CD4-positive, alpha-beta T cell treated with Interferon gamma for 1 hour (primary cell): ENCODE data around the gene SETDB1.

Experiments used
- DNase-seq: peaks from one replicate; pipeline ENCODE4 v3.0.0-alpha.2; 2020

SETDB1 gene

DNA sequence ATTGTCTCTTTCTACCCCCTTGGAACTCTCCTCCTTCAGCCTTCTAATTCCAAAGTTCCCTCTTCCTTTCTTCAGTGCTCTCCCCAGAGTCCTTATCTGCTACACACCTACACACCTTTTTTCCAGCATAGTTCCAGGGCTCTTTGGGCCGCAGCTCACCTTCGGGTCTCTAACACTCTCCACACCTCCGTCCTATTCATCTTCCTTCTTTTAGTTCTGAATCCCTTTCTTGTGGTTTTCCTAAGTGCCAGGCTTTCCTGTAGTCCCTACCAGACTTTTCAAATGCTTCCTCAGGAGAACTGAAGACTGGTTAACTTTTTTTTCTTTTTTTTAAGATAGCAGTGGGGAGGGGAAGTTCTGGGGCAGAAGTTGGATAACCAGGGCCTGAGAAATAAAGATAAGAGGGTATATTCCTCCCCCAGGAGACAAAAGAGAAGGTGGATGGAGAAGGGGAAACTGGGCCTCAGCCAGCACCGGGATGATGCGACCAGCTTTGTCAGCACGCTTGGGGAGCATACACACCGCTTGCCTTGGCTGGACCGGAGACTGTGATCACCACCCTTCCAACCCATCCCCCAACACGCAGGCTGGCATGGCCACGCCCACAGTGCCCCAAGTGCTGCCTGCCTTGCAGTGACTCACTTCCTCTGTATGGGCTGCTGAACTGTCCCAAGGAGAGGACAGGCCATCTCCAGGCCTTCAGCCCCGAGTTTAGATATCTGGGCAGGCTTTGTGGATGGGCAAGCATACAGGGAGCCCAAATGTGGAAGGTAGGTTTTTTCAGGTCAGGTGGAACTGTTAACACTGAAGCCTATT, 50.9 kb downstream of the SETDB1 start:
- peak; percentile 82 for DNase-seq

- DNase-seq: peak; percentile 81
Measured at GRCh38 chr1:150979092-150980056, 53.2 kb downstream of the SETDB1 start.

DNA sequence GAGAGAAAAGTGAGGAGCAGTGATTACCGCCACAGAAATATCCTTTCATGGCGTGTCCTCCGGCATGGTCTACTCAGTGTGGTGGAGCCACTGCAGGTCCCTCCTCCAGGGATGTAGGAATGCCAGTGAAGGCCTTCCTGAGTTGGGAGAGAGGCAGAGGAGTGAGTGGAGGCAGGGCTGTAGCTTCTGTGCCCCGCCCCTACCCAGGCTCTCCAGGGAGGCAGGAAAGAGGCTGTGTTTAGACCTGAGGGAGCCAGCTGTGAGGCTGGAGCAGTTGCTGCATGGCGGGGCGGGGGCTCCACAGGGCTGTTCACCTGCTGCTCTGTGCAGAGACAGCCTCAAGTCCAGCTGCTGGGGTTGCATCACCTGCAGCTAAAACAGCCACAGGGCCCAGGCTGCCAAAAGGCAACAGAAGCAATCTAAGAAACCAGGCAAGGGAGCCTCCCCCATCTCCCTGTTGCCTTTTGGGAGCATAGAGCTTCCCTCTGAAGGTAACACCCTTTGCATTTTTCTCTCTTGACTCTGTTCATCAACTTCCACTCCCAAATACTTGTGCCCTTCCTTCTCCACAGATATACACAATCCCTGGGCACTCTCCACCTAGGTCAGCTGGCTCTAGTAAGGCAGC, 55.1 kb downstream of the SETDB1 start:
- no peak for DNase-seq

GRCh38 chr1:150981805-150982712, 55.9 kb downstream of the SETDB1 start, which contains the start of gene ANXA9:
TSS of gene ANXA9 (plus strand) at chr1:150982292. CDS start at chr1:150983106, 814 bp downstream.
- DNase-seq: no peak

DNA sequence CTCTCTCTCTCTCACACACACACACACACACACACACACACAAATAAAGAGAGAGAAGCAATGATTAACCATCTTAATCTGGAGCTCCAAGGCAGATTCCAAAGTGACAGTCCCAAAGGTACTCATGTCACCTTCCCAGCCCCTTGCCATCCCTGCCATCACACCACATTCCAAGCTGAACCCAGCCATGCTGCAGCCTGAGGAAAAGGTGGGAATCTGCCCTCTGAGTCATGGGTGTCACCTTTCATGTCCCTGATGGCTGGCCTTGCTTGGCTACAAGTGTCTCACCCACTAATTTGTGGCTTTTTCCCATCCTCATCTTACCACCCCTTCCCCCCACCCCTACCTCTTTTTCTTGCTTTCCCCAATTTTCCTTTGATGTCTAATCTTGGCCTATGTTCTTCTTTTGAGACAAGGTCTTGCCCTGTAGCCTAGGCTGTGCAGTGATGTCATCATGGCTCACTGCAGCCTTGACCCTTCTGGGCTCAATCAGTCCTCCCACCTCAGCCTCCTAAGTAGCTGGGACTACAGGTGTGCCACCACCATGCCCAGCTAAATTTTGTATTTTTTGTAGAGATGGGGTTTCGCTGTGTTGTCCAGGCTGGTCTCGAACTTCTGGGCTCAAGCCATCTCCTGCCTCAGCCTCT, 59.1 kb downstream of the SETDB1 start:
- no peak for DNase-seq

DNA sequence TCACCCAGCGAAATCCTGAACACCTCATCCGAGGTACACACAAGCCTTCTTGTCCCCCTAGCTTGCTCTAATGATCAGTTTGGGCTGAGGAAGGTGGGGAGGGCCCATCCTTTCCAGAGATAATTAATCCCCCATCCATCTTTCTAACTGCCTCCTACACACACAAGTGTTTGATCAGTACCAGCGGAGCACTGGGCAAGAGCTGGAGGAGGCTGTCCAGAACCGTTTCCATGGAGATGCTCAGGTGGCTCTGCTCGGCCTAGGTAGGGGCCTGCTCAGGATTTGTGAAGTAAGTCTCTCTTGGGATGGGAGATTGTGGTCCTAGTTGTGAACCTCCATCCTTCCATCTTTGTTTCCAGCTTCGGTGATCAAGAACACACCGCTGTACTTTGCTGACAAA, 61.8 kb downstream of the SETDB1 start:
- no peak for DNase-seq

DNA sequence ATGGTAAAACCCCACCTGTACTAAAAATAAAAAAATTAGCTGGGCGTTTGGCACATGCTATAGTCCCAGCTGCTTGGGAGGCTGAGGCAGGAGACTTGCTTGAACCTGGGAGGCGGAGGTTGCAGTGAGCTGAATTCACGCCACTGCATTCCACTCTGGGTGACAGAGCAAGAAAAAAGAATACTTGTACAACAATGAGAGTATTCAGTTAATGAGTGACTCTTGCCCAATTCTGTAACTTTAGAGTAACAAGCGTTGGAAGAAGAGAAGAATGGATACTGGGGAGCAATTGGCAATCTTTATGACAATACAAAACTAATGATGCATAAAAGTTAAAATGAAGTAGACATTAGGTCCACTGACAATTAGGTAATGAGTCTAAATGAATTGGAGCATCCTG, 66.5 kb downstream of the SETDB1 start:
- DNase-seq: no peak

GRCh38 chr1:150994248-150994647, 68.1 kb downstream of the SETDB1 start:
- DNase-seq: no peak

DNA sequence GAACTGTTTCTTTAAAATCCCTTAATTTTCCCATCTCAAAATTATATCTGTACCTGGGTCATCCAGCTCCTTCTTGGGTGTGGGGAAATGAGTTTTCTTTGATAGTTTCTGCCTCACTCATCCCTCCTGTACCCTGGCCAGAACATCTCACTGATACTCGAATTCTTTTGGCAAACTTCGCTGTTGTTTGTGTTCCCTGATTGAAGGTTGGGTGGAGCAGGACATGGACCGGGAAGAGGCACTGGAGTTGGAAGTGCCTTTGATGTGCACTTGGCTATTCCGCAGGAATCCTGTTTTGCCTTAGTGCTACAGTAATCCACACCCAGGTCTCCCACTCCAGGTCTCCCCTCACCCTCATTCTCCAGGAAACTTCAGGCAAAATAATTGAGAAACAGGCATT, 69.3 kb downstream of the SETDB1 start:
- DNase-seq: no peak

DNA sequence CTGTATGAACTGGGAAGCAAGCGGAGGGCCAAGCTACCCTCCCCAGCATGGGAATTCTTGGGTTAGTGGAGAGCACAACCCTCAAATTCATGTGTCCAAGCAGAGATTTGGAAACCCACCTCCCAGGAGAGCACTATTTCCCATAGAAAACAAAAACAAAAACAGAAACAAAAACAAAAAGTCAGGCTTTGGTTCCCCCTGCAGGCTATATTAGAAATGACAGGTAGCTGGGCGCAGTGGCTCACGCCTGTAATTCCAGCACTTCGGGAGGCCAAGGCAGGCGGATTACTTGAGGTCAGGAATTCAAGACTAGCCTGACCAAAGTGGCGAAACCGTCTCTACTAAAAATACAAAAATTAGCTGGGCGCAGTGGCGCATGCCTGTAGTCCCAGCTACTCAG, 69.7 kb downstream of the SETDB1 start:
- DNase-seq: peak; percentile 18

DNA sequence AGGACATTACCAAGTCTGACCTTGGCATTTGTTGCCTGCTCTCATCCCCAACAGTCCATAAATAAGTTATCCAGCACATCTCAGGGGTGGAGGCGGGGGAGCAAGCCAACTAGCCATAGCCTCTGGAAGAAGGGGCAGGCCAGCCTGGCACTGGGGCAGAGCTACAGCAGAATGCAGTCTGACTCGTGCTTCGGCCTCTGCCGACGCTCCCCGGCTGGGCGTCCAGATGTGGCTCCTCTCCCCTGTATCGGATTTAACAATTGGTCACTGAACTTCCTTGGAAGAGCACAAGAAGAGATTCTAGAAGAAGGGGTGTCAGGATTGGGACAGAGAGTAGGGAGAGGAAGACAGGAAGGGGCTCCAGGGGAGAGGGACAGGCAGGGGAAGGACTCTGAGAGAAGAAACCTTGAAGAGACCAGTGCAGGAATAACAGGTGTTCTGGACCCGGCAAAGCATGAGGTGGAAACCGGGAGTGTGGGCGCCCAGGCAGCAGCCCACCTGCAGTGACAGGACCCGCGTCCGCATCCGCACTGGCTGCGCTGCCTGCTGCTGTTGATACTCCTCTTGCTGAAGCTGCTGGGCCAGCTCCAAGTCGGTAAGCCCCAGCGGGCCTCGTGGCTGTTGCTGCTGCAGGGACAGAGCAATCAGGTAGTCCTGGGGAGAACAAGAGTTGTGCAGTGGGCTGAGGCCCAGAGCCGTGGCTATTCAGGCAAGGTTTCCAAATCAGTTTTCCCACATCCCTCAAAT, 71.1 kb downstream of the SETDB1 start:
- DNase-seq: no peak

DNA sequence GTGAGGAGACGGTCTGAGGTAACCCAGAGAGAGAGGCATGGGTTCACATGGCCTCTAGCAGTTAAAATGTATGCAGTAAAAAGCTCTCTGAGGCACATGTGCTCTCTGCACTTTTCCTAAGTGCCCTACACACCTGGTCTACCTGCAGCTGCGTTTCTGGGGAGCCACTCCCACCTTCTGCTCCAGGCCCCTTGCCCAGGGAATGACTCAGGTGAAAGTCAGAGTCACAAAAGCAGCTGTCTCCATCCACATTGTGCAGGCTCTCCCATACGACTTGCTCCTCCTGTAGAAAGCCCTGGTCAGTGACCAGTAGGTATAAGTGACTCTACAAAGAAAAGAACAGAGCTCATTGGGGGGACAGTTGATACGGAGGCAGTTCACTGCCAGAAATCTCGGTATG, 71.8 kb downstream of the SETDB1 start:
- no peak for DNase-seq

GRCh38 chr1:150999051-150999674, 73.0 kb downstream of the SETDB1 start:
- no peak for DNase-seq

DNA sequence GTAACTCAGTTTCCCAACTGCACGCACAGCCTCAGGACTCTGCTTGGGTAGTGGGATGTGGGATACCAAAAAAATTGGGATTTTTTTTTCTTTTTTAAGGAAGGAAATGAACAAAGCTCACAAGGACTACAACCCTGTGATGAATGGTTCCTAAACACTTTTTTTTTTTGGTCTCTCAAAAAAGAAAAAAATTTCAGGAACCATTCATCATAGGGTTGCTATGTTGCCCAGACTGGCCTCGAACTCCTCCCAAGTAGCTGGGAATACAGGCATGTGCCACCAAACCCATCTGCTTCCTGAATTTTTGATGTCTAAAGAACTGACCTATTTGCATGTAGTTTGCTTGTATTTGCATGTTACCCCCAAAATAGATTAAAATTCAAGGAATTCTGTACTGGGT, 73.8 kb downstream of the SETDB1 start:
- DNase-seq: no peak

DNA sequence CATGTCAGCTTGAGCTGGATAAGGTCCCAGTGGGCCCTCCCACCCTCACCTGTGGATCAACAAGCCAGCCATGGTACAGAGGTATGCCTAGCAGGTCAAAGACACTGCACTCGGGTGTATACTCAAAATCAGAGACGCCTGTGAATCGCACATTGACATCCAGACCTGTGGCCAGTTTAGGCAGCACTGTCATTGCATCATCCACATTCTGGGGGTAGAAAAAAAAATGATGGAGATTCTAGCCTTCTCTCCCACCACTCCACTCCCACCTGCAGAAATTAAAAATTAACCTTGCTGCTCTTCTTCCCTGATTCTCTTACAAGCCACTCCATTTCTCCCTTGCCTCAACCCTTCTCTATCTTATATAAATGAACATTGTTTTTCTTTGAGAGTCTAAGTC, 74.2 kb downstream of the SETDB1 start:
- no peak for DNase-seq

DNA sequence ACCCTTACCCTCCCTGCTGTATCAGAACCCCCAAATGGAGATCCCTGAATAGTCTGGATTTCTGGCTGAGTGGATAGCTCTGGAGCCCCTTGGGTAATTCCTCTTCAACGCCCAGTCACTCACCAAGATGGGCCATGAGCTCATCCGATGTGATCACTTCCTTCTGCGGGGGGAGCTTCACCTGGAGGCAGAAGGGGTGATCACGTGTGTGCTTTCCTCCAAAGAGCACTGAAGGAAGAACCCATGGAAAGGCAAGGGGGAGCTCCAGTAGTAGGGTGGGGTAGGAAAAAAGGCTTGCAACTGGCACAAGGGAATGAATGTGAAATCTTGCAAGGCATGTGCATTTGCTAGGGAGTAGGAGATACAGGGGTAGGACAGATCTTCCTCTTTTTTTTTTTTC, 75.4 kb downstream of the SETDB1 start:
- no peak for DNase-seq

GRCh38 chr1:151002051-151002450, 75.9 kb downstream of the SETDB1 start:
- no peak for DNase-seq

GRCh38 chr1:151002611-151003010, 76.4 kb downstream of the SETDB1 start:
- no peak for DNase-seq

DNA sequence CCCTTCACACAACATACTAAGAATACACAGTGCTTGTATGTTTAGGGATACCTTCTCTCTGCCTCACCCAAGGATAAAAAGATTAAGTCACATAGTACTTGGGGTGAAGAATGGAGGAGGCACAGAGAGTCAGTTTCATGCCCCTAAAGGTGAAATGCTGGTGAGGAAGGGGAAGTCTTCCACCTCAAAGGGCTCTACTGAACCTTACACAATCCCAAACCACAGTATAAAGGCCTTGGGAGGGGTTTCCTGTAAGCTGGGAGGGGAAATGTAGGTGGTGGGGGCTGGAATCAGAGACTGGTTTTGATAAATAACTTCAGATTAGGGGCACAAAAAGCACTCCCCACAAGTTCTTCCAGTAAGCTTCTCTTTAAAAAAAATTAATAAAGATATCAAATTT, 77.0 kb downstream of the SETDB1 start:
- no peak for DNase-seq

- no peak for DNase-seq
Measured at GRCh38 chr1:151005729-151006319, 79.7 kb downstream of the SETDB1 start.
